ENCODE results near the gene TMEM239.

DNA sequence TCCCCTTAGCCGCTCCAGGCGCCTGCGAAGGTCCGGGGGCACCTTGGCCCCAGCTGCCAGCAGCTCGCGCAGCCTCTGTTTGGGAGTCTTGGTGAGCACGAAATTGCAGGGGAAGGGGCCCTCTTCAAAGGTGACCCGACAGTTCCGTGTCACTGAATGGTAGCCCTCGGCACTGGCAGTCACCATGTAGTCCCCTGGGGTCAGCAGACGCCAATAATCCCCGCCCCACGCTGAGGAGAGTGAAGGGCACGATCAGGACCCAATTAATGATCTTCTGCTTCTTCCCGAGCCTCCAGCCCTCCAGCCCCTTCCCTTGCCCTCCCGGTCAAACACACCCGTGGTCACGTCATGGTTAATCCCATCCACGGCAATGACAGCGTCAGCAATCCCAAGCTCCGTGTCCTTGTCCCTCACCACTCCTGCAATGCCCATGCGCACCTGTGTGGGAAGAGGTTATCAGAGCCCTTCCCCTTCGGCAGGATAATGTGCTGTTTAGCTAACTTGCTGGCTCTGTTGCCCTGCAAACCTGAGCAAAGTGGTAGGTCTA is 21.9 kb upstream of the TMEM239 start:
- TF ChIP-seq, protein P1, sequence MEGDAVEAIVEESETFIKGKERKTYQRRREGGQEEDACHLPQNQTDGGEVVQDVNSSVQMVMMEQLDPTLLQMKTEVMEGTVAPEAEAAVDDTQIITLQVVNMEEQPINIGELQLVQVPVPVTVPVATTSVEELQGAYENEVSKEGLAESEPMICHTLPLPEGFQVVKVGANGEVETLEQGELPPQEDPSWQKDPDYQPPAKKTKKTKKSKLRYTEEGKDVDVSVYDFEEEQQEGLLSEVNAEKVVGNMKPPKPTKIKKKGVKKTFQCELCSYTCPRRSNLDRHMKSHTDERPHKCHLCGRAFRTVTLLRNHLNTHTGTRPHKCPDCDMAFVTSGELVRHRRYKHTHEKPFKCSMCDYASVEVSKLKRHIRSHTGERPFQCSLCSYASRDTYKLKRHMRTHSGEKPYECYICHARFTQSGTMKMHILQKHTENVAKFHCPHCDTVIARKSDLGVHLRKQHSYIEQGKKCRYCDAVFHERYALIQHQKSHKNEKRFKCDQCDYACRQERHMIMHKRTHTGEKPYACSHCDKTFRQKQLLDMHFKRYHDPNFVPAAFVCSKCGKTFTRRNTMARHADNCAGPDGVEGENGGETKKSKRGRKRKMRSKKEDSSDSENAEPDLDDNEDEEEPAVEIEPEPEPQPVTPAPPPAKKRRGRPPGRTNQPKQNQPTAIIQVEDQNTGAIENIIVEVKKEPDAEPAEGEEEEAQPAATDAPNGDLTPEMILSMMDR (IDR thresholded peaks at IDR 0.05; ENCODE audit: insufficient read depth, low read depth, low read length) = no peak
- TF ChIP-seq EZH2 (IDR thresholded peaks at IDR 0.05; ENCODE audit: insufficient read depth, low read length) = no peak

Measured in astrocyte (in vitro differentiated cells and primary cell).